Pancreas (tissue), 10 donors: ENCODE data around the gene STXBP5. TPM values are rescaled to one million over a fixed set of nuclear protein-coding genes. Genes with fewer than 3 reads are reported as not detected.

Experiments used
- ATAC-seq, 4 donors: fragments of 200-7000 bp; cut with Tn5 transposase; one replicate each; pipeline versions ENCODE4 v1.8.0 to v1.9.1; 2020; ENCODE audit warnings: mild to moderate bottlenecking in 4 of 4, moderate library complexity in 4 of 4
- DNase-seq, 6 donors: peaks; one replicate each; pipeline ENCODE4 v3.0.0-alpha.2; 2020
- FAIRE-seq: peaks from 2 replicates; lab custom pipeline; 2012; peaks lifted over from hg19 to GRCh38; lab: Jason Lieb, UNC
- H3K27ac ChIP-seq, 4 donors: fragments of 200-600 bp; sonication (generic); 1 replicate in 3 of 4; 2 replicates in 1 of 4; pipeline versions ENCODE4 v1.5.0 to v1.8.0; 2020
- H3K27me3 ChIP-seq, 4 donors: fragments of 200-600 bp; one replicate each; pipeline ENCODE4 v1.8.0; 2021
- H3K36me3 ChIP-seq, 3 donors: fragments of 200-600 bp; sonication (generic) in 1 of 3; one replicate each; pipeline versions ENCODE4 v1.5.0 to v1.8.0; 2020 to 2021
- H3K4me1 ChIP-seq, 3 donors: fragments of 200-600 bp; one replicate each; pipeline ENCODE4 v1.8.0; 2021
- H3K4me3 ChIP-seq, 4 donors: fragments of 200-600 bp; sonication (generic) in 2 of 4; one replicate each; pipeline versions ENCODE4 v1.5.0 to v1.8.0; 2020 to 2021
- H3K9me3 ChIP-seq, 4 donors: fragments of 200-600 bp; one replicate each; pipeline ENCODE4 v1.8.0; 2021
- WGBS, 2 donors: extraction: QIAGEN DNeasy Blood & Tissue Kit; methylation state at CpG; one replicate each; pipeline ENCODE4 v1.1.7; 2013; 5-methylcytosine and 5-hydroxymethylcytosine counted together
- intact Hi-C, 3 donors: fragments of 100-400 bp; cut with DNase I; formaldehyde crosslinking; loops; one replicate each; pipeline versions ENCODE4 v1.11.1 to v1.14.2; 2022
- polyA plus RNA-seq, 2 donors: library from polyadenylated mRNA; stranded (reverse); fragments of 200-250 nt; gene quantifications; one replicate each; pipeline ENCODE4 v1.2.3, GENCODE V29; 2013
- total RNA-seq, 6 donors: library from RNA; stranded (reverse); fragmentation: NEBNext Ultra II Directional in 4 of 6; extraction: Animal tissue kit (Norgen Biotek cat#: 25700) in 4 of 6; gene quantifications; one replicate each; pipeline versions ENCODE4 v1.2.1 to v1.2.4, GENCODE V29; 2021 to 2023
- TF ChIP-seq, protein P1 (sequence below), 4 donors: fragments of 200-600 bp; sonication (generic) in 3 of 4; IDR thresholded peaks; one replicate each; pipeline versions ENCODE4 v1.5.0 to v1.8.0; 2021; ENCODE audit warnings: antibody characterized with exemption in 4 of 4
- donor health status: healthy with polysubstance abuse.
- donor health status: DM: no; HTN: no; CAD: no; lungs with moderate emphysema.
- donor health status: DM: no; HTN: no; CAD: no.
- donor health status: control.
- donor health status: control.
- donor health status: Bipolar disorder and iron deficiency.
- donor health status: DM: yes; HTN: yes; CAD: no.
- donor health status: DM: no; HTN: no; CAD: no.
- donor health status: DM: no; HTN: no; CAD: no.
- donor health status: DM: yes; HTN: yes; CAD: no.

Gene STXBP5
- total and polyA plus RNA-seq, 8 donors, result 11.9 to 25.8 (median 23.1) TPM

DNA sequence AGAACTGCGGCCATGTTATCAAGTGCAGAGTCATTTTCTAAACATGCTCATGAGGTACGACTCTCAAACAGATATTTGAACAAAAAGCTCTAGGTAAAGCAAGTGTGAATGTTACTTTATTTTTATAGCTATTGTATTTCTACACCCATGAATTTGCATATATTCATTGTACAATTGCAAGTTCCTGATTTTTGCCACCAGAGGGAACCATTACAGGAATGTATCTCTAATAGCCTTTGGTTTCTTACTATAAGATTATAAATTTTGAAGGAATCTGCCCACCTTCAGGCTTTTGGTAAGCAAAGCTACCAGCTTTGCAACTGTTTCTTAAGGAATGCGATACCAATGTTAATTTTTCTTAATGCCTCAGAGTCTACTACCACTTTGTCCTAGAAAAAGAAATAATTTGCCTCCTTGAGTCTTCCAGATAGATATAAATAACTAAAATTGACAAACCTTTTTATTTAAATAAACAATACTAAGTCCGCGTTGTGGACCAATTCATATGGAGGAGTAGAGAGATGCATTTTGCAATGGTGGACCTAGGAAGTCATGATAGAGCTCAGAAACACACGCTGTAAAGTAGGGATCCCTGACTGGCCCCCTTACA is 178.8 kb downstream of the STXBP5 start:
- Histone ChIP-seq H3K36me3 (peaks cover 0 to 7% (median 4%) of the 10 kb centered on the region in 3 donors), H3K9me3 (no peaks in the 10 kb centered on the region), H3K27me3 (no peaks in the 10 kb centered on the region), H3K4me3 (no peak overlapping the region), H3K27ac (no peak overlapping the region), H3K4me1 (peaks cover 0 to 3% (median 0%) of the 10 kb centered on the region in 3 donors)
- DNase-seq (no peak), ATAC-seq (peak in 2 of 4 donors; percentile 32 to 40), FAIRE-seq (no peak)
- TF ChIP-seq, protein P1, sequence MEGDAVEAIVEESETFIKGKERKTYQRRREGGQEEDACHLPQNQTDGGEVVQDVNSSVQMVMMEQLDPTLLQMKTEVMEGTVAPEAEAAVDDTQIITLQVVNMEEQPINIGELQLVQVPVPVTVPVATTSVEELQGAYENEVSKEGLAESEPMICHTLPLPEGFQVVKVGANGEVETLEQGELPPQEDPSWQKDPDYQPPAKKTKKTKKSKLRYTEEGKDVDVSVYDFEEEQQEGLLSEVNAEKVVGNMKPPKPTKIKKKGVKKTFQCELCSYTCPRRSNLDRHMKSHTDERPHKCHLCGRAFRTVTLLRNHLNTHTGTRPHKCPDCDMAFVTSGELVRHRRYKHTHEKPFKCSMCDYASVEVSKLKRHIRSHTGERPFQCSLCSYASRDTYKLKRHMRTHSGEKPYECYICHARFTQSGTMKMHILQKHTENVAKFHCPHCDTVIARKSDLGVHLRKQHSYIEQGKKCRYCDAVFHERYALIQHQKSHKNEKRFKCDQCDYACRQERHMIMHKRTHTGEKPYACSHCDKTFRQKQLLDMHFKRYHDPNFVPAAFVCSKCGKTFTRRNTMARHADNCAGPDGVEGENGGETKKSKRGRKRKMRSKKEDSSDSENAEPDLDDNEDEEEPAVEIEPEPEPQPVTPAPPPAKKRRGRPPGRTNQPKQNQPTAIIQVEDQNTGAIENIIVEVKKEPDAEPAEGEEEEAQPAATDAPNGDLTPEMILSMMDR (IDR thresholded peaks at IDR 0.05), result peak in 2 of 4 donors; percentile 13 to 42
- 82 to 86% methylated on average over 6 of the region's 6 CpGs for WGBS, 2 donors
- intact Hi-C loops, result no loop called here

DNA sequence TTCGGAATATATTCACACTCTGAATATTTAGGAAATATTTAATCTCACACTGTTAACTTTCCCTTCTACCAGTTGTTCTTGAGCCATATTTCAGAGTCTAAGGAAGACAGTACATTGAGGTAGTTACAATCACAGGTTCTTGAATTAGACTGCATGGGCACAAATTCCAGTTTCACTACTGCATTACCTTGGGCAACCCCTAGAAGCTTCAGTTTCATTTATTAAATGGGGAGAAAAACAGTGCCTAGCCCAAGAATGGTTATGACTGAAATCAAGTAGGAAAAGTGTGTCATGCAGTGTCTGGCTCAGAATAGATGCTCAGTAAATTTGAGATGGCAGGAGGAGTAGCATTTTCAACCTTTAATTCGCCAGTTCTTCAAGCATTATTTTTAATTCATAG is 179.8 kb downstream of the STXBP5 start:
- Histone ChIP-seq H3K36me3 (peaks cover 0 to 7% (median 4%) of the 10 kb centered on the region in 3 donors), H3K4me1 (peaks cover 0 to 3% (median 0%) of the 10 kb centered on the region in 3 donors), H3K27ac (no peak overlapping the region), H3K9me3 (no peaks in the 10 kb centered on the region), H3K27me3 (no peaks in the 10 kb centered on the region), H3K4me3 (no peak overlapping the region)
- no peak for FAIRE-seq
- TF ChIP-seq, protein P1 (IDR thresholded peaks at IDR 0.05), result no peak
- intact Hi-C loops, result no loop called here
- DNase-seq, result no peak
- 97 to 99% methylated on average over 2 of the region's 2 CpGs for WGBS, 2 donors
- no peak for ATAC-seq

DNA sequence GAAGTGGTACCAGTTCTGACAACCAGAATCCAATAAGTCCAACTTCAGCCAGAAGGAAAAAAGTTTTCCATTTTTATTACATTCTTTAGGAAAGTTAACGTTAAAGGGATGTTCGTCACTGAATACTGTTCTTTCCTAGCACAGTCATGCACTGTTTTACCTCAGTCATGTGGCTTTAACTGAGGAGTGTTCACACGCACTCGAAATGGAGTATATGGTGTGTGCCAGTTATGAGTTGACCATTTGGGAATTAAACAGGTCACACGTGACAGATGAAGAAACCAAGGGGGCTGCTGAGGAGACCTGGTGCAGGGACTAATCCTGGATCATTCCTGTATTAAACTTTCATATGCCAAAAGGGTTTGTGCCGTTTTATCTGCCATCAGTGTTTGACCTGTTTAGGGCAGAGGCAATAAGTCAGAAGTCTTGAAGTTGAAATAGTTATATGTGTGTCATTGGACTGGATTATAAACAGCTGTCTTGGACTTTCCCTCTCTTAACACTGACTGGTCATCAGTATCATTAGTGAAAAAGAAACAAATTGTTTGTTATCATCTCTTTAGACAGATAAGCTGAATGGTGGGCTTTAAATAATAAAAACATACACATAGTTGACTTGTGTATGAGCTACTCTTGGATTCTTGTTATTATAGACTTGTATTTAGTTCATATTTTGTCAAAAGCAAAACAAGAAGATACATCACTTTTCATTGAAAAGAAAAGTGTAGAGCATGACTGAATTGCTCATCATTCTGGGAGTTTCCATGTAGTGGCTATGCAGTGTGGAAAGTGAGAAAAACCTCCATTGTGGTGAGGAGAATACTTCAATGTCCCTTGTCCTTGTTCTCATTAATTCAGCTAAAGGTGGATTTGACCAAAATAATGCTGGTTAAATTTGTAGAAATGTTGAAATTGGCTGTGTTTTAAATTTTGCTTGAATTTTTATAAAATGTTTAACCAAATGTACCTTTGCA is 180.8 kb downstream of the STXBP5 start:
- DNase-seq (no peak), FAIRE-seq (no peak), ATAC-seq (no peak)
- no peak overlapping the region for H3K4me3 ChIP-seq
- peaks cover 0 to 7% (median 4%) of the 10 kb centered on the region in 3 donors for H3K36me3 ChIP-seq
- H3K27me3 ChIP-seq, result no peaks in the 10 kb centered on the region
- H3K9me3 ChIP-seq, result no peaks in the 10 kb centered on the region
- intact Hi-C loops, result no loop called here
- H3K27ac ChIP-seq, result no peak overlapping the region
- TF ChIP-seq, protein P1 (IDR thresholded peaks at IDR 0.05), result no peak
- peaks cover 0 to 3% (median 0%) of the 10 kb centered on the region in 3 donors for H3K4me1 ChIP-seq
- WGBS, 2 donors, result 90 to 92% methylated on average over 6 of the region's 6 CpGs

DNA sequence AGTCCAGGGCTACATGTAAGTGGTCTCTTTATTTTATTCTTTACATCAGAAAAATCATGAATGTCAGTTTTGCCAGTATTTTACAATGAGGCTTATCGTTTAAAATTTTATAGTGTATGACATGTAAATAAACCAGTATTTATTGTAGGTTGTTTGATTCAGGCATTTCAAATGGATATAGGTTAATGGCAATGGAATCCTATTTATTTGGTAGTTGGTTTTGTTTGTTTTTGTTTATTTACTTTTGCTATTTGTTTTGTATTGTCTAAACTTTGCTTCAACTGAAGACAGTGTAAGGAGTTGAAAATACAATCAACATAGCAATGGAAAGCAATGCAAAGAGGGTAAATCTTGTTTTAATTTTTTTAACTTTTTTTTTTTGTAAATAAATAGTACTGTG is 185.2 kb downstream of the STXBP5 start:
- WGBS, 2 donors, result 85 to 88% methylated on average over 1 of the region's 1 CpG
- DNase-seq (no peak), FAIRE-seq (no peak), ATAC-seq (no peak)
- Histone ChIP-seq H3K9me3 (no peaks in the 10 kb centered on the region), H3K27me3 (no peaks in the 10 kb centered on the region), H3K4me1 (no peaks in the 10 kb centered on the region), H3K27ac (no peak overlapping the region), H3K4me3 (no peak overlapping the region), H3K36me3 (peaks cover 0 to 7% (median 0%) of the 10 kb centered on the region in 3 donors)
- intact Hi-C loops, result no loop called here
- TF ChIP-seq, protein P1 (IDR thresholded peaks at IDR 0.05), result no peak
